ENCODE data around the gene MAGI2. TPM values are rescaled to one million over a fixed set of nuclear protein-coding genes. Genes with fewer than 3 reads are reported as not detected.

The MAGI2 gene
- total and polyA plus RNA-seq, 2 donors from 2014 or later, result 4.4 to 9.0 TPM

- FAIRE-seq (no peak), DNase-seq (no peak)
- Histone ChIP-seq H3K27me3 (ENCODE audit: control insufficient read depth, insufficient read depth, low read length) (no peaks in the 10 kb centered on the region), H3K36me3 (ENCODE audit: control insufficient read depth in 2 of 3, insufficient read depth in 3 of 3, low read length in 3 of 3) (no peaks in the 10 kb centered on the region), H3K9me3 (ENCODE audit: control insufficient read depth in 2 of 3, insufficient read depth in 1 of 3, low read length in 3 of 3) (no peaks in the 10 kb centered on the region), H3K9ac (ENCODE audit: low read length in 3 of 3) (no peak overlapping the region), H3K4me1 (ENCODE audit: control insufficient read depth in 2 of 3, insufficient read depth in 2 of 3, low read depth in 1 of 3, low read length in 3 of 3) (no peaks in the 10 kb centered on the region), H3K4me3 (ENCODE audit: low read length in 3 of 3) (no peak overlapping the region), H3K27ac (ENCODE audit: low read depth in 2 of 2, low read length in 2 of 2) (no peak overlapping the region)
- TF ChIP-seq, protein P1, sequence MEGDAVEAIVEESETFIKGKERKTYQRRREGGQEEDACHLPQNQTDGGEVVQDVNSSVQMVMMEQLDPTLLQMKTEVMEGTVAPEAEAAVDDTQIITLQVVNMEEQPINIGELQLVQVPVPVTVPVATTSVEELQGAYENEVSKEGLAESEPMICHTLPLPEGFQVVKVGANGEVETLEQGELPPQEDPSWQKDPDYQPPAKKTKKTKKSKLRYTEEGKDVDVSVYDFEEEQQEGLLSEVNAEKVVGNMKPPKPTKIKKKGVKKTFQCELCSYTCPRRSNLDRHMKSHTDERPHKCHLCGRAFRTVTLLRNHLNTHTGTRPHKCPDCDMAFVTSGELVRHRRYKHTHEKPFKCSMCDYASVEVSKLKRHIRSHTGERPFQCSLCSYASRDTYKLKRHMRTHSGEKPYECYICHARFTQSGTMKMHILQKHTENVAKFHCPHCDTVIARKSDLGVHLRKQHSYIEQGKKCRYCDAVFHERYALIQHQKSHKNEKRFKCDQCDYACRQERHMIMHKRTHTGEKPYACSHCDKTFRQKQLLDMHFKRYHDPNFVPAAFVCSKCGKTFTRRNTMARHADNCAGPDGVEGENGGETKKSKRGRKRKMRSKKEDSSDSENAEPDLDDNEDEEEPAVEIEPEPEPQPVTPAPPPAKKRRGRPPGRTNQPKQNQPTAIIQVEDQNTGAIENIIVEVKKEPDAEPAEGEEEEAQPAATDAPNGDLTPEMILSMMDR (IDR thresholded peaks at IDR 0.05; ENCODE audit: borderline replicate concordance, extremely low read depth, insufficient read depth), result no peak
- intact Hi-C loops (cut with DNase I), result no loop called here
Observed at GRCh38 chr7:78168865-78169264, 1284.6 kb downstream of the MAGI2 start.

- TF ChIP-seq, protein P1 (IDR thresholded peaks at IDR 0.05; ENCODE audit: borderline replicate concordance, extremely low read depth, insufficient read depth), result no peak
- FAIRE-seq, result no peak
- Histone ChIP-seq H3K36me3 (ENCODE audit: control insufficient read depth in 2 of 3, insufficient read depth in 3 of 3, low read length in 3 of 3) (no peaks in the 10 kb centered on the region), H3K27me3 (ENCODE audit: control insufficient read depth, insufficient read depth, low read length) (no peaks in the 10 kb centered on the region), H3K9me3 (ENCODE audit: control insufficient read depth in 2 of 3, insufficient read depth in 1 of 3, low read length in 3 of 3) (no peaks in the 10 kb centered on the region), H3K4me3 (ENCODE audit: low read length in 3 of 3) (no peak overlapping the region), H3K27ac (ENCODE audit: low read depth in 2 of 2, low read length in 2 of 2) (no peak overlapping the region), H3K9ac (ENCODE audit: low read length in 3 of 3) (no peak overlapping the region), H3K4me1 (ENCODE audit: control insufficient read depth in 2 of 3, insufficient read depth in 2 of 3, low read depth in 1 of 3, low read length in 3 of 3) (no peaks in the 10 kb centered on the region)
- no peak for DNase-seq
- intact Hi-C loops (cut with DNase I), result no loop called here
Observed at GRCh38 chr7:78167860-78168259, 1285.6 kb downstream of the MAGI2 start.

DNA sequence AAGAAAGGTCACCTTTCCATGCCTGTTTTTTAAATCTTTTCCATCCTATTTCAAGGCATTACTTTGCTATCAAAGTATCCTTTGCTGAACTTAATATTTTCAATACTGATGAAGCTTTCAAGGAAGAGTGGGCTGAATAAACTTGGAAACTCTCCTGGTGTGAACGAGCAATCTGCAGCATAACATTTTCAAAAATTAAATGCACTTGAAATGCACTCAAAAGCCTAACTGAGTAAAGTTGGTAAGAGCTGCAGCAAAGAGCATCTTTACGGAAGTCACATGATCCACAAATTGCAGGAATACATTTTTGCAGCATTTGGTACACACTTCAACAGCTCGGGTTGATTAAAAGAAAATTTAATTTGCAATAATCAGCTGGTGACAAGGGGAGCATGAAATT, 1287.6 kb downstream of the MAGI2 start:
- H3K27me3 ChIP-seq (ENCODE audit: control insufficient read depth, insufficient read depth, low read length), result no peaks in the 10 kb centered on the region
- H3K36me3 ChIP-seq (ENCODE audit: control insufficient read depth in 2 of 3, insufficient read depth in 3 of 3, low read length in 3 of 3), result no peaks in the 10 kb centered on the region
- intact Hi-C loops (cut with DNase I), result no loop called here
- no peaks in the 10 kb centered on the region for H3K4me1 ChIP-seq (ENCODE audit: control insufficient read depth in 2 of 3, insufficient read depth in 2 of 3, low read depth in 1 of 3, low read length in 3 of 3)
- TF ChIP-seq, protein P1 (IDR thresholded peaks at IDR 0.05; ENCODE audit: borderline replicate concordance, extremely low read depth, insufficient read depth), result no peak
- DNase-seq, result no peak
- H3K9ac ChIP-seq (ENCODE audit: low read length in 3 of 3), result no peak overlapping the region
- FAIRE-seq, result no peak
- H3K27ac ChIP-seq (ENCODE audit: low read depth in 2 of 2, low read length in 2 of 2), result no peak overlapping the region
- no peak overlapping the region for H3K4me3 ChIP-seq (ENCODE audit: low read length in 3 of 3)
- H3K9me3 ChIP-seq (ENCODE audit: control insufficient read depth in 2 of 3, insufficient read depth in 1 of 3, low read length in 3 of 3), result no peaks in the 10 kb centered on the region

GRCh38 chr7:78165454-78165853, 1288.0 kb downstream of the MAGI2 start:
- TF ChIP-seq, protein P1 (IDR thresholded peaks at IDR 0.05; ENCODE audit: borderline replicate concordance, extremely low read depth, insufficient read depth), result no peak
- Histone ChIP-seq H3K4me3 (ENCODE audit: low read length in 3 of 3) (no peak overlapping the region), H3K36me3 (ENCODE audit: control insufficient read depth in 2 of 3, insufficient read depth in 3 of 3, low read length in 3 of 3) (no peaks in the 10 kb centered on the region), H3K9ac (ENCODE audit: low read length in 3 of 3) (no peak overlapping the region), H3K27ac (ENCODE audit: low read depth in 2 of 2, low read length in 2 of 2) (no peak overlapping the region), H3K27me3 (ENCODE audit: control insufficient read depth, insufficient read depth, low read length) (no peaks in the 10 kb centered on the region), H3K9me3 (ENCODE audit: control insufficient read depth in 2 of 3, insufficient read depth in 1 of 3, low read length in 3 of 3) (no peaks in the 10 kb centered on the region), H3K4me1 (ENCODE audit: control insufficient read depth in 2 of 3, insufficient read depth in 2 of 3, low read depth in 1 of 3, low read length in 3 of 3) (no peaks in the 10 kb centered on the region)
- FAIRE-seq (no peak), DNase-seq (no peak)
- intact Hi-C loops (cut with DNase I), result no loop called here
